NCI-H1436 treated with DMSO at 0.1 percent for 48 hours (cell line): ENCODE measurements around the gene FXYD7.
"Not testable (repeated sequence)": the region's sequence is repeated elsewhere in the genome, so short reads cannot be mapped to it uniquely, and the experiment has no call there.

Source experiments
- DNase-seq: peaks from one replicate; lab custom pipeline; 2025; lab: John Stamatoyannopoulos, UW

The FXYD7 gene, protein sequence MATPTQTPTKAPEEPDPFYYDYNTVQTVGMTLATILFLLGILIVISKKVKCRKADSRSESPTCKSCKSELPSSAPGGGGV

DNA sequence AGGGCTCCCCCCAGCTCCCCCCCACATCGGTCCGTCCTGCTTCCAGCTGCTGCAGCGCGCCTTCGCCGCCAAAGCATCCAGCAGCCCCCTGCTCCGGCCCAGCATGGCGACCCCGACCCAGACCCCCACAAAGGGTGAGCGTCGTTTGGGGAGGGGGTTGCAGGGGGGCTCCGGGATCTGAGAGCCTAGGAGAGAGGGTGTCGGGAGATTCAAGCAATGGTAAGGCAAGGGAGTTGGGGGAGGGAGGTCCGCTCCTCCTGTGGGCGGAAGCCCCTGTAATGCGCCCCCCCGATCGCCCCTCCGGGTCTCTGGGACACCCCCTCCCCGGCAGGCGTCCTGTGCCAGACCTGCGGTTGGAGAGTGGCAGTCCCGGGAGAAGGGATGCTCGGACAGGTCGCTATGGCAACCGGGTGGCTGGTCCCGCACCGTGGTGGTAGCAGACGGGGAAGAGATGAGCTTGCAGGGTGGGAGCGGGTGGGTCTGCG, at the start of gene FXYD7:
Gene FXYD7 (plus strand): TSS at position 25 of the 485 bp plus-strand sequence. CDS start 79 bp downstream, at position 104.
- no peak for DNase-seq

DNA sequence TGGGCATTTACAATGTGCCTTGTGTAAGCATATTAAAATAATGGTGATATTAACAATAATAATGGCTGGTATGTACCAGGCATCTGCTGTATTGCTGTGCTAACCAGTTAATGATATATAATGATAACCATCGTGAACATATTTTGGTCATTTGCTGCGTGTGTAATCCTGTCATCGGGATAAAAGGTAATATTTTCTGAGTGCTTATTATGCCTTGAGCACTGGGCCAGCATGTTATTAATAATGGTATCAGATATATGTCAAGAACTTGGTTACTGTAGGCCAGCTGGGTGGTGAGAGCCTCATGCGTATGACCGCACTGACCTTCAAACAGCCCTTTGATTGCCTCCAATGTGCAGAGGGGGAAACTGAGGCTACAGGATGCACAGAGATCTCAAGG, 49.6 kb upstream of the FXYD7 start:
- DNase-seq, result no peak

DNA sequence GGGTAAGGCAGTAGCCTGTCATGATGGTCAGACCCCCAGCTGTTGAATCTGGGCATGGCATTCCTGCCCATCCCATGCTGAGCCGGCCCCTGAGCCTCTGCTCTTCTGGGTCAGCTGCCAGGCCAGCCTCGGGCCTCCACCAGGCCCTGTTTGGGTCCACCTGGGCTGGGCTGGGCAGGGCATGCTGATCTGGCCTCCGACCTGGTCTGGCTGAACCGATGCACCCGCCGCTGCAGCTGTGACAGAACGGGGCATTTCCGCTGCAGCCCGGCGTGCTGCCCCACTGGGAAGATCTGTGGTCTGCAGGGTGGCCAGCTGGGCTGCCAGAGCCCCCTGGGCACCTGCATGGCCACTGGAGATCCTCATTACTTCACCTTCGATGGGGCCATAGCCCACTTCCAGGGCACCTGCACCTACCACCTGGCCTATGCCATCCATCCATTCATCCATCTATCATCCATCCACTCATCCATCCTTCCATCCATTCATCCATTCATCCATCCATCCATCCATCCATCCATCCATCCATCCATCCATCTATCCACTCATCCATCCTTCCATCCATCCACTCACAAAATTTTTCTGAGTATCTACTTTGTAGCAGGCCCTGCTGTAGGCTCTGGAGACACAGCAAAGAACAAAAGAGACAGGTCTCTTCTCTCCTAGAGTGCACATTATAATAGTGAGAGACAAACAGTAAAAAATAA, 49.0 kb upstream of the FXYD7 start:
- DNase-seq, result no peak

DNA sequence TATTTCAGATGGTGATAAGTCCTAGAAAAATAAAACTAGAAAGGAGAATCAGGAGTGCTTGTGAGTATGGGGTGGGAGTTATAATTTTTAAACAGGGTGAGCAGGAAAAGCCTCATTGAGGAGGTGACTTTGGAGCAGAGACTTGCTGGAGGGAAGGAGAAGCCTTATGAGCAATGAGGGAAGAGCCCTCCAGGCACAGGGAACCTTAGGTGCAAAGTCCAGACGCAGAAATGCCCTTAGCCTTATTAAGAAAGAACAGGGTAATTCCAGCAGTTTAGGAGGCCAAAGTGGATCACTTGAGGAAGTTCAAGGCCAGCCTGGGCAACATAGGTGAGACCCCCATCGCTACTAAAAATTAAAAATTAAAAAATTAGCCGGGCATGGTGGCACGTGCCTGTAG, 48.4 kb upstream of the FXYD7 start:
- no peak for DNase-seq

DNA sequence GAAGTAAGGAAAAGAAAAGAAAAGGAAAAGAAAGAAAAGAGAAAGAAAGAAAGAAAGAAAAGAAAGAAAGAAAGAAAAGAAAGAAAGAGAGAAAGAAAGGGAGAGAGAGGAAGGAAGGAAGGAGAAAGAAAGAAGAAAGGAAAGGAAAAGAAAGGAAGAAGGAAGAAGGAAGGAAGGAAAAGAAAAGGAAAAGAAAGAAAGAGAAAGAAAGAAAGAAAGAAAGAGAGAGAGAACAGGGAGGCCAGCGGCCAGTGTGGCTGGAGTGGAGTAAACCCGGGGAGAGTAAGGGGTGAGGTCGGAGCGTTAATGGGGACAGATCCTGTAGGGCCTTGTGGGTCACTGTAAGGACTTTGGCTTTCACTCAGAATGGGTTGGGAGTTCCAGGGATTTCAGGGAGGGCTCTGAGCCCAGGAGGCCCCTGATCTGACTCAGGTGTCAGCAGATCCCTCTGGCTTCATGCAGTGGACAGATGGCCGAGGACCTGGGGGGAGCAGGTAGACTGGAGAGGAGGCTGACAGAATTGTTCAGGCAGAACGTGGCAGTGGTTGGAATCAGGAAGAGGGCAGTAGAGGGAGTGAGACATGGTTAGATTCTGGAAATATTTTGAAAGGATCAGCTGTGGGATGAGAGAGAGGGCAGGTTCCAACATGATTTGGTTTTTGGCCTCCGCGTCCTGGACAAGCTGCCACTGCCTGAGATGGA, 47.2 kb upstream of the FXYD7 start:
- DNase-seq, result no peak

DNA sequence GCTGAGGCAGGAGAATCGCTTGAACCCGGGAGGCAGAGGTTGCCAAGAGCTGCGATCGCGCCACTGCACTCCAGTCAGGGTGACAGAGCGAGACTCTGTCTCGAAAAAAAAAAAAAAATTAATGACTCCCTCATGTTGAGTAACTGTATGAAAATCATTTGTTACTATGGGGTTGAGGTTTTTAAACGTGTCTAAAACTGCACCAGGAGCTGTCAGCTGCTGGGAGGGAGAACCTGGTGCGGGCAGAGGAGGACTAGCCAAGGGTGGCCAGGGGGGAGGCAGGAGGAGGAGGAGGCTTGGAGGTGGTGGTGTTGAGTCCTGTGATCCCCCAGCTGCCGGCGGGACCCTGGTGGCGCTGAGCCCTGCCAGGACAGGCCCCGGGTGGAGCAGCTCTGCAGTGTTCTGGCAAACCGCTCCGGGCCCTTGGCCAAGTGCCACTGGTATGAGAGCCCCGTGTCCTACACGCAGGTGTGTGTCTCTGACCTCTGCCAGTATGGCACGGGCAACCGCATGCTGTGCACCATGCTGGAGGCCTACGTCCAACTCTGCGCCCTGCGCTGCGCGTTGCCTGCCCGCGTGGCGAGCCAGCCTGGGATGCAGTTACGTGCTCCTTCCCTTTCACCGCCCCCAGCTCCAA, 44.5 kb upstream of the FXYD7 start:
- DNase-seq, result no peak

DNA sequence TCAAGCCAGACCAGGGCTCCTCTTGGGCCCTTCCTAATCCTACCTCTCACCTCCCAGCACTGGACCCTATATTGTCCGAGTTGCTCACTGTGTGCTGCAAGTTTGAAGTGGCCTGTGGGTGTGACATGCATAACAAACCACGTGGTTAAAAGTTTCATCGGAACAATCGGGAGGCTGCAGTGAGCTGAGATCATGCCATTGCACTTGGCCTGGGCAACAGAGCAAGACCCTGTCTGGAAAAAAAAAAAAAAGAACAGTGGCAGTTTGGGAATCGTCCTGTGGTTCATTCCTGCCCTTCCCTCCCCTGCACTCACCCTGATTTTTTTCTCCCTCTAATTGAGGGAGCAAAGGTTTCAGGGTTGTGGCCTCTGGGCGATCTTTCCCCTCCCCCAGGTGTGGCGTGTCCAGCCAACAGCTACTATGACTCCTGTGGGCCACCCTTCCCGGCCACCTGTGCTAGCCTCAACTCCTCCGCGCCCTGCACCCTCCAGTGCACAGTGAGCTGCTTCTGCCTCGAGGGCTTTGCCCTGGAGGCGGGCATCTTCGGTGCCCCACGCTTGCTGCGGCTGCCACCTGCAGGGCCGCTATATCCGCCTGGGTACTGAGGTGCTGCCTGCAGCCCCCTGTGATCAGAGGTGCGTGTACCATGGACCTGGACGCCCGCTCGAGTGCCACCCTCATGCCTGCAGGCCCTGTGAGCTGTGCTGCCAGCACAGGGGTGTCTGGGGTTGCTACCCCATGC, 43.7 kb upstream of the FXYD7 start:
- no peak for DNase-seq

DNA sequence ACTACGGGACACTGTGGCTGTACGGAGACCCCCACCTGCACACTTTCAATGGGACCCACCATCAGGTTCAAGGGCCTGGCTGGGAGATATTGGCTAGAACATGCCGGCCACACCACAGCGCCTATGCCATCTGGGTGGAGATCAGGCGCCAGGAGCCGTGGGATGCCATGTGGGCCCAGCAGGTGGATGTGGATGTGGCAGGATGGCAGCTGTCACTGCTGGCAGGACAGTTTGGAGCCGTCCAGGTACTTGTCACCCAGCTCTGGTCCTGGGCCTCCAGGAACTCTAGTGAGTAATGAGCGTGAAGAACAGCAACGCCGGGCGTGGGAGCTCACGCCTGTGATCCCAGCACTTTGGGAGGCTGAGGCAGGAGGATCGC, 43.2 kb upstream of the FXYD7 start:
- no peak for DNase-seq

DNA sequence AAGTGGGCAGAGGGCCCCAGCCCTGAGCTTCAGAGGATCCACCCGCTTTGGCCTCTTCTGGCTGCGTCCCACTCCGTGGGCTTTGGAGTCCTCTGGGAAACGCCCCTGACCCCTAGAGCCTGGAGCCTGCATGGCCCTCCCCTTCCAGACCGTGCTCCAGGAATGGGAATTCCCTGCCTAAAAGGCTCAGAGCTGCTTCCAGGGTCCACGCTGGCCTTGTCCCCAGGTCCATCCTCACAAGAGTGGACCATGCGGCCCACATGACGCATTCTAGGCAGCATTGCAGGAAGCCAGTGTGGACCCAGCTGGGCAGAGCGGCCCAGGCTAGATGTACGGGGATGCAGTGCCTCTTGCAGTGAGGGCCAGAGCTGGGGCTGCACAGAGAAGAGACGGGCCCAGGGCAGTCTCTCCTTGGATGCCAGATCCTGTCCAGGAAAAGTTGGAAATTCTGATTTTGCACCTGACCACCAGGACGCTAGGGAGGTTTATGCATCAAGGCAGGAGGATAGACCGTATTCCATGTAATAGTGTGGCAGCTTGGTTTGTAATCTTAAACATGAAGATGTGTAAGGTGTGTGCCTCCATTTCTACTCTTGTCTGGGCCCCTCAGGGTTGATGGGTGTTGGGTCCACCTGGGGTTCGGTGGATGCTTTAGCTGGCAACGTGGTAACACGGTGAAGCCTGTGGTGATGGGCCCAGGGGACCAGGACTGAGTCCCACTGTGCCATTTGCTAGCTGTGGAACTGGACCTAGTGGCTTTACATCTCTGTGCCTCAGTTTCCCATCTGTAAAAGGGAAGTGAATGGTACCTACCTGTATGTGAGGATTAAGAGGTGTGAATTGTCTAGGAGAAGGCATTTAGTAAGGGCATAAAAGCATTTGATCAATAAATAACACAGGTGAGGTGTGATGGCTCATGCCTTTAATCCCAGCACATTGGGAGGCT, 42.2 kb upstream of the FXYD7 start:
- no peak for DNase-seq

DNA sequence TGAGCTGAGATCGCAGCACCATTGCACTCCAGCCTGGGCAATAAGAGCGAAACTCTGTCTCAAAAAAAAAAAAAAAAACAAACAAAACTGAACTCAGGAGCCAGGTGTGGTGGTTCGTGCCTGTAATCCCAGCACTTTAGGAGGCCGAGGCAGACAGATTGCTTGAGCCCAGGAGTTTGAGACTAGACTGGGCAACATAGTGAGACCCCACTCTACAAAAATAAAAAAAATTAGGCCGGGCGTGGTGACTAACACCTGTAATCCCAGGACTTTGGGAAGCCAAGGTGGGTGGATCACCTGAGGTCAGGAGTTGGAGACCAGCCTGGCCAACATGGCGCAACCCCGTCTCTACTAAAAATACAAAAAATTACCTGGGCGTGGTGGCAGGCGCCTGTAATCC, 41.1 kb upstream of the FXYD7 start:
- not testable (repeated sequence) for DNase-seq

DNA sequence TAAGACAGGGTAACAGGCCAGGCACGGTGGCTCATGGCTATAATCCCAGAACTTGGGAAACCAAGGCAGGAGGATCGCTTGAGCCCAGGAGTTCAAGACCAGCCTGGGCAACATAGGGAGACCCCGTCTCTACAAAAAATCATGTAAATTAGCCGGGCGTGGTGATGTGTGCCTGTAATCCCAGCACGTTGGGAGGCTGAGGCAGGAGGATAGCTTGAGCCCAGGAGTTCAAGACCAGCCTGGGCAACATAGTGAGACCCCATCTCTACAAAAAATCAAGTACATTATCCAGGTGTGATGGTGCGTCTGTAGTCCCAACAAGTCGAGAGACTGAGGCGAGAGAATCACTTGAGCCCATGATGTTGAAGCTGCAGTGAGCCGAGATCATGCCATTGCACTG, 39.4 kb upstream of the FXYD7 start:
- not testable (repeated sequence) for DNase-seq

DNA sequence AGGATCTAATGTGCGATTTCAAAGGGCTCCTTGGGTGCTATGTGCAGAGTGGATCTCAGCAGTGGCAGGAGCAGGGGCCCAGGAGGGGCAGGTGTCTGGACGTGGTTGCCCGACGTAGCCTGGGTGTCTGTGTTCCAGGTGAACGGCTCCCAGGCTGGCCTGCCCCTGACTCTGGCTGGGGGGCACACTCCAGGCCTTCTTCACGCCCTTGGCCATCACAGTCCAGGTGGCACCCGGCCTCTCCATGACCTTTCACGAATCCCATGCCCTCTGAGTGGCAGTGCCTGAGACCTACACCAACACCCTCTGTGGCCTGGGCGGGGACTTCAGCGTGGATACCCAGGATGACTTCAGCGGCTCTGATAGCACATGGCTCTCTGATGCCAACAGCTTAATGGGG, 38.7 kb upstream of the FXYD7 start:
- DNase-seq, result no peak

DNA sequence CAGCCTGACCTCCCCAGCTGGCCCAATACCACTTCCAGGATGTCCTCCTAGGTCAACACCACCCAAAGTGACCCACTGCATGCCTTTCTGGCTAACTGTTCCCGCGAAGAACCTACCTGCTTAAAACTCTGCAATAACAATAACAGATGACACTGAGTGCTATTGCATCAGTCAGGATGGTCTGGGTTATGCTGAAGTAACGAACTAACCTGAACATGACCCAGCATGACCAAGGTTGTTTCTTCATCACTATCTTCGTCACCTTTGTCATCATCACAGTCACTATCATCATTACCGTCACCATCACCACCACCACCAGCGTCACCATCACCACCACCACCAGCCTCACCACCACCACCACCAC, 38.0 kb upstream of the FXYD7 start:
- no peak for DNase-seq

DNA sequence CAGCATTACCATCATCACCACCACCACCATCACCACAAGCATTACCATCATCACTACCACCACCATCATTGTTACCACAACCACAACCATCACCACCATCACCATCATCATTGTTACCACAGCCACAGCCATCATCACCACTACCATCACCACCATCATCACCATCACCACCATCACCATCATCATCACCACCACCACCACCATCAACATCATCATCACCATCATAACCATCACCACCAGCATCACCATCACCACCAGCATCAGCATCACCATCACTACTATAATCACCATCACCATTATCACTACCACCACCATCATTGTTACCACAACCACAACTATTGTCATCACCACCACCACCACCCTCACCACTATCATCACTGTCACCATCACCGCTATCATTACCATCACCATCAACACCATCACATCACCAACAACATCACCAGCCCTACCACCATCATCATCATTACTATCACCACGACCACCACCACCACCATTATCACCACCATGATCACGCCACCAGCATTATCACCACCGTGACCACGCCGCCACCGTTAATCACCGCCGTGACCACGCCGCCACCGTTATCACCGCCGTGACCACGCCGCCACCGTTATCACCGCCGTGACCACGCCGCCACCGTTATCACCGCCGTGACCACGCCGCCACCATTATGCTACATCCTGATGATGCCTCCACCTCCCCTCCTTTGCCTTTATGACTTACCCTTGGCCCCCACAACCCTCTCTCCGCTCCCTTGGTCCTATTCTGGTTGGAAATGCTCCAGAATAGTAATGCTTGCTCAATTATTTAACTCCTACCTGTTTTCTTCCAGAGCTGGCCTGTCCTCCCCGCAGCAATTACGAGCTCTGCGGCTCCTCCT, 37.4 kb upstream of the FXYD7 start:
- DNase-seq, result no peak

DNA sequence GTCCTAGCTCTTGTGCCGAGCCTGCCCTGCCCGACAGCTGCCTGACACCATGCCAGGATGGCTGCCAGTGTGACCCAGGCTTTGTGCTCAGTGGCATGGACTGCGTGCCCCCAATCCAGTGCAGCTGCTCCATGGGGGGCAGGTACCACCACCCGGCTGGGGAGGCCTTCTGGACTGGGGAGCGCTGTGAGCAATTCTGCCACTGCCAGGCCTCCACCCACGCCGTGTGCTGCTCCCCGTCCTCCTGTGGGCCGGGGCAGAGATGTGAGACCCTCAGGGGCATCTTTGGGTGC, 36.8 kb upstream of the FXYD7 start:
- no peak for DNase-seq

DNA sequence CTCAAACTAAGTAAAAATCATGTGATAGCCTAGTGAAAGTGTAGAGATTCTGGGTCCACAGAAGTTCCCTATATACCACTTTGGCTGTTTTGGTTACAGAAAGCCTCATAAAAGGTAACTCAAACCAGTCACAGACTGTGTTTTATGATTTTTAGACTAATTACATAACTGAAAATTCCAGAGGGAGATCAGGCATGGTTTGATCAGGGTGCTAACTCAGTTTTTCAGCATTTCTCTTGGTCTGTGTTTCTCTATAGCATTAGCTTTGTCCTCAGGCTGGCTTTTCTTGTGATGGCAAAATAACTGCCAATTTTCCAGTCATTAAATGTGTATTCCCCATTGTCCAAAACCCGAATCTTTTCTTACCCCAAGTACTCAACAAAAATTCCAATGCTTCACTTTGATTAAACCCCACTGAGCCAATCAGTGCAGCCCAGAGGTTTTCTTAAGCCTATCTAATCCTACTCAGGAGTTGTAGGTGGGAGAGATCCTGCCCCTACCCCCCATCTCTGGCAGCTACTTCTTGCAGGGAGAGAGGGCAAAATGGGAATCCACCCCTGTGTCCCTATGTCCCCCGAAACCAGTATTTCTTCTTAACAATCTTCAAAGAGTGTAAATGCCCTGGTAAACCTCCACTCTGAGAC, 36.0 kb upstream of the FXYD7 start:
- no peak for DNase-seq

DNA sequence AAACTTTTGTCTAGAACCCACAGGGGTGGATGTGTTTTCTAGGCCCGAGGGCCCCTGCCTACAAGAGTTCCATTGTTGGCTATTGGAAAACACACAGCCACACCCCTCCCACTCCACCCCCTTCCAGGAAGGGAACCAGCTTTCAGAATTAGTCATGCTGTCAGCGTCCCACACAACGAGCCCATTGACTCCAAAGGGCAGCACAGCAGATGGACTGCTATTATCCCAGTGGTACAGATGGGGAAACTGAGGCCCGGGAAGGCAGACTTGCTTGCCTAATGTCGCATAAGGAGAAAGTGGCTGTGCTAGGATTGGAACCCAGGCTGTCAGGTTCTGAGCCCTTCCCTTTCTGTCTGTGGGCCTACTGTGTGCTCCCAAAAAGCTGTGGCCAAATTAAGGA, 35.5 kb upstream of the FXYD7 start:
- DNase-seq, result no peak

DNA sequence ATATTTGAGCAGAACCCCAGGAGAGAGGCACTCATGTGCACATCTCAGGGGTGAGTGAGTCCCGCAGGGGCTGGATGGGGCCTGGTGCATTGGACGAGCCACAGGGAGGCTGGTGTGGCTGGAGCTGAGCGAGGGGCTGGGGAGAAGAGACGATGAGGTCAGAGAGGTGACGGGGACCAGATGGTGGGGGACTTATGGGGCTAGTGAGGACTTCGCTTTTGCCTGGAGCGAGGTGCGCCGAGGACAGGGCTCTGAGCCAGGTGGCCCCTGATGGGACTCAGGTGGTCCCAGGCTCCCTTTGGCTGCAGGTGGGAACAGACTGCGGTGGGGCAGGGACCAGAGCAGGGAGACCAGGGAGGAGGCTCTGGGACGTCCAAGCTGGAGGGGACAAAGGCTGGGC, 34.3 kb upstream of the FXYD7 start:
- DNase-seq, result no peak

DNA sequence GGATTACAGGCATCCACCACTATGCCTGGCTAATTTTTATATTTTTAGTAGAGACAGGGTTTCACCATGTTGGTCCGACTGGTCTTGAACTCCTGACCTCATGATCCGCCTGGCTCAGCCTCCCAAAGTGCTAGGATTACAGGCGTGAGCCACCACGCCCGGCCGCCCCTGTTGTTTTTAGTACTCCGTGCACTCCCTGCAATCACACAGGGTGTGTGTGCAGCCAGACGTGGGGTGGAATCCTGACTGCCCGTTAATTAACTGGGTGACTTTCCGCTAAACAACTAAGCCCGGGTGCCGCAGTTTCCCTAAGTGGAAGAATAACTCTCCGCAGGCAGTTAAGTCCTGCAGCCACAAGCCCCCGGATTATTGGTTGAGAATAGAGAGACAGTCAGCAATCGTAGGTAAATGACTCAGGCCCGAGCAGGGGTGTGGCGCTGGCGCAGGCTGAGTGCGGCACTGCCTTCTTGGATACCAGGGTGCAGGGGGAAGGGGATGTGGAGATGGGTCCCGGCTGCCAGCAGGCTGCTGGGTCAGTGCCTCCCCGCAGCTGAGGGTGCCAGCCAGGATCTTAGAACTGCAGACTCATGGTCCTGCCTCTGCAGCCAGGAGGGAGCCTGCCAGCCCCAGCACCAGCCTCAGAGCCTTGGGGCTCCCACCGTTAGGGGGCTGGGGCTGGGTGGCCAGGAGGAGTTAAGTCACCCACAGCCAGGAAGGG, 33.5 kb upstream of the FXYD7 start:
- no peak for DNase-seq
